ENCODE results near the gene ACP6.

DNA sequence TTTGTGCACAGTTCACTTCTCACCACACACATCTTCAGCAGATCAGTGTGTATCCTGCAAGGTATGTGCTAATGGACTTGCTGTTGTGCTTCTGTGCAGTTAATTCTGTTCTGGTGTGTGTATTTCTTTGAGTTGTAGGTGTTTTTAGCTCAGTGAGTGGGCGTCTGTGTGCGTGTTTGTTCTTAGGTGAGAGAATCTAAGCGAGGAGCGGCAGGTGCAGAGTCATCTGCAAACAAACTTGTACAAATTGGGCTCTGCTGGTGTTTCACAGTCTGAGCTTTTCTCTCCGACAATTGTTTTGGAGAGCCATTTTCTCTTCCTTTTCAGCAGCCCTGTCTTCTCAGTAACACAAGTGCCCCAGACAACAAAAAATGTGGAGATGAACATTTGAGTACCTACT lies 43.6 kb downstream of the ACP6 start:
- TF ChIP-seq CTCF (IDR thresholded peaks at IDR 0.05): no peak
- TF ChIP-seq POLR2A (IDR thresholded peaks at IDR 0.05): no peak
- no peak for TF ChIP-seq POLR2AphosphoS5 (IDR thresholded peaks at IDR 0.05; ENCODE audit: insufficient read depth in 1 of 2, low read depth in 1 of 2)

All from vagina (tissue), 2 donors.